HG02610 (cell line): Measurements from ENCODE around the gene CHI3L1.

ENCODE experiments used
- ATAC-seq: cut with Tn5 transposase; IDR thresholded peaks from one replicate; pipeline ENCODE4 v1.9.1; 2021; ENCODE audit warnings: mild to moderate bottlenecking, moderate library complexity; ENCODE audit not compliant: unreplicated experiment

CHI3L1 gene

GRCh38 chr1:203207751-203208150 lies 21.2 kb upstream of the CHI3L1 start:
- ATAC-seq: no peak

GRCh38 chr1:203206129-203206687 lies 19.7 kb upstream of the CHI3L1 start:
- no peak for ATAC-seq

GRCh38 chr1:203204756-203205155 lies 18.3 kb upstream of the CHI3L1 start:
- no peak for ATAC-seq

GRCh38 chr1:203202431-203203245 lies 16.1 kb upstream of the CHI3L1 start:
- no peak for ATAC-seq

GRCh38 chr1:203201516-203202205 lies 15.2 kb upstream of the CHI3L1 start:
- ATAC-seq: no peak

GRCh38 chr1:203200916-203201315 lies 14.4 kb upstream of the CHI3L1 start:
- no peak for ATAC-seq

GRCh38 chr1:203199816-203200571 lies 13.5 kb upstream of the CHI3L1 start:
- no peak for ATAC-seq

- ATAC-seq: no peak
Measured at GRCh38 chr1:203199481-203199815, 12.9 kb upstream of the CHI3L1 start.

GRCh38 chr1:203199002-203199401 lies 12.5 kb upstream of the CHI3L1 start:
- ATAC-seq: no peak

- no peak for ATAC-seq
Measured at GRCh38 chr1:203197625-203198024, 11.1 kb upstream of the CHI3L1 start.

GRCh38 chr1:203196371-203196770 lies 9.9 kb upstream of the CHI3L1 start:
- ATAC-seq: no peak

GRCh38 chr1:203190949-203191348 lies 4.4 kb upstream of the CHI3L1 start:
- ATAC-seq: no peak

GRCh38 chr1:203189951-203190352 lies 3.4 kb upstream of the CHI3L1 start:
- no peak for ATAC-seq

GRCh38 chr1:203188686-203189232 lies 2.3 kb upstream of the CHI3L1 start:
- no peak for ATAC-seq

- ATAC-seq: no peak
Measured at GRCh38 chr1:203187689-203188264, 1.3 kb upstream of the CHI3L1 start.

- no peak for ATAC-seq
Measured at GRCh38 chr1:203187304-203187685, 791 bp upstream of the CHI3L1 start.

GRCh38 chr1:203186091-203186445 lies 436 bp downstream of the CHI3L1 start:
- no peak for ATAC-seq

GRCh38 chr1:203185585-203185984 lies 919 bp downstream of the CHI3L1 start:
- ATAC-seq: no peak

GRCh38 chr1:203185061-203185461 lies 1.4 kb downstream of the CHI3L1 start:
- no peak for ATAC-seq

GRCh38 chr1:203184467-203184866 lies 2.0 kb downstream of the CHI3L1 start:
- ATAC-seq: no peak

GRCh38 chr1:203183828-203184227 lies 2.7 kb downstream of the CHI3L1 start:
- no peak for ATAC-seq
